IPS-15b (cell line): ENCODE results near the gene ADRM1.

ENCODE experiments used
- H3K27me3 ChIP-seq: one replicate; pipeline ENCODE4 v1.6.1; 2013; ENCODE audit warnings: low read length; ENCODE audit not compliant: control insufficient read depth, insufficient read depth
- H3K36me3 ChIP-seq: one replicate; pipeline ENCODE4 v1.6.1; 2013; ENCODE audit warnings: low read length; ENCODE audit not compliant: control insufficient read depth, insufficient read depth
- H3K4me1 ChIP-seq: one replicate; pipeline ENCODE4 v1.6.1; 2013; ENCODE audit warnings: mild to moderate bottlenecking, low read length; ENCODE audit not compliant: control insufficient read depth, insufficient read depth
- H3K4me3 ChIP-seq: one replicate; pipeline ENCODE4 v1.5.1; 2013; ENCODE audit warnings: low read depth, low read length
- H3K9ac ChIP-seq: one replicate; pipeline ENCODE4 v1.6.1; 2013; ENCODE audit warnings: low read depth, mild to moderate bottlenecking, low read length
- H3K9me3 ChIP-seq: one replicate; pipeline ENCODE4 v1.6.1; 2013; ENCODE audit warnings: mild to moderate bottlenecking, low read length; ENCODE audit not compliant: control insufficient read depth, insufficient read depth

Gene ADRM1

GRCh38 chr20:62267543-62267942, 35.3 kb upstream of the ADRM1 start:
- no peaks in the 10 kb centered on the region for H3K4me1 ChIP-seq
- no peak overlapping the region for H3K4me3 ChIP-seq
- no peak overlapping the region for H3K9ac ChIP-seq
- peaks cover 30% of the 10 kb centered on the region for H3K36me3 ChIP-seq
- no peaks in the 10 kb centered on the region for H3K9me3 ChIP-seq
- H3K27me3 ChIP-seq, result no peaks in the 10 kb centered on the region

GRCh38 chr20:62268228-62268900, 34.4 kb upstream of the ADRM1 start:
- no peak overlapping the region for H3K9ac ChIP-seq
- no peaks in the 10 kb centered on the region for H3K4me1 ChIP-seq
- H3K4me3 ChIP-seq, result no peak overlapping the region
- no peaks in the 10 kb centered on the region for H3K27me3 ChIP-seq
- peaks cover 28% of the 10 kb centered on the region for H3K36me3 ChIP-seq
- H3K9me3 ChIP-seq, result no peaks in the 10 kb centered on the region

GRCh38 chr20:62269378-62269777, 33.4 kb upstream of the ADRM1 start:
- H3K4me1 ChIP-seq, result no peaks in the 10 kb centered on the region
- no peak overlapping the region for H3K4me3 ChIP-seq
- H3K9ac ChIP-seq, result no peak overlapping the region
- no peaks in the 10 kb centered on the region for H3K9me3 ChIP-seq
- no peaks in the 10 kb centered on the region for H3K27me3 ChIP-seq
- peaks cover 25% of the 10 kb centered on the region for H3K36me3 ChIP-seq

GRCh38 chr20:62269871-62270270, 32.9 kb upstream of the ADRM1 start:
- Histone ChIP-seq H3K4me3 (no peak overlapping the region), H3K9me3 (no peaks in the 10 kb centered on the region), H3K9ac (no peak overlapping the region), H3K36me3 (peaks cover 24% of the 10 kb centered on the region), H3K4me1 (no peaks in the 10 kb centered on the region), H3K27me3 (no peaks in the 10 kb centered on the region)

- Histone ChIP-seq H3K9ac (no peak overlapping the region), H3K9me3 (no peaks in the 10 kb centered on the region), H3K4me3 (no peak overlapping the region), H3K4me1 (no peaks in the 10 kb centered on the region), H3K27me3 (no peaks in the 10 kb centered on the region), H3K36me3 (peaks cover 21% of the 10 kb centered on the region)
Measured at GRCh38 chr20:62272200-62272599, 30.6 kb upstream of the ADRM1 start.

GRCh38 chr20:62273416-62273815, 29.4 kb upstream of the ADRM1 start:
- Histone ChIP-seq H3K36me3 (peaks cover 21% of the 10 kb centered on the region), H3K4me1 (no peaks in the 10 kb centered on the region), H3K27me3 (no peaks in the 10 kb centered on the region), H3K9ac (no peak overlapping the region), H3K9me3 (no peaks in the 10 kb centered on the region), H3K4me3 (no peak overlapping the region)

- Histone ChIP-seq H3K36me3 (peaks cover 25% of the 10 kb centered on the region), H3K9ac (no peak overlapping the region), H3K9me3 (no peaks in the 10 kb centered on the region), H3K4me1 (no peaks in the 10 kb centered on the region), H3K27me3 (no peaks in the 10 kb centered on the region), H3K4me3 (no peak overlapping the region)
Measured at GRCh38 chr20:62274332-62274950, 28.4 kb upstream of the ADRM1 start.

- Histone ChIP-seq H3K27me3 (no peaks in the 10 kb centered on the region), H3K9me3 (no peaks in the 10 kb centered on the region), H3K9ac (no peak overlapping the region), H3K4me3 (no peak overlapping the region), H3K4me1 (no peaks in the 10 kb centered on the region), H3K36me3 (peaks cover 31% of the 10 kb centered on the region)
Measured at GRCh38 chr20:62275219-62275618, 27.6 kb upstream of the ADRM1 start.

GRCh38 chr20:62276439-62276838, 26.4 kb upstream of the ADRM1 start:
- no peaks in the 10 kb centered on the region for H3K27me3 ChIP-seq
- no peak overlapping the region for H3K9ac ChIP-seq
- H3K9me3 ChIP-seq, result no peaks in the 10 kb centered on the region
- no peaks in the 10 kb centered on the region for H3K4me1 ChIP-seq
- H3K4me3 ChIP-seq, result no peak overlapping the region
- H3K36me3 ChIP-seq, result peaks cover 40% of the 10 kb centered on the region

- no peaks in the 10 kb centered on the region for H3K27me3 ChIP-seq
- peaks cover 41% of the 10 kb centered on the region for H3K36me3 ChIP-seq
- H3K4me3 ChIP-seq, result no peak overlapping the region
- no peaks in the 10 kb centered on the region for H3K4me1 ChIP-seq
- H3K9ac ChIP-seq, result no peak overlapping the region
- no peaks in the 10 kb centered on the region for H3K9me3 ChIP-seq
Measured at GRCh38 chr20:62277253-62277652, 25.5 kb upstream of the ADRM1 start.

GRCh38 chr20:62280303-62280702, 22.5 kb upstream of the ADRM1 start:
- no peaks in the 10 kb centered on the region for H3K4me1 ChIP-seq
- H3K9ac ChIP-seq, result no peak overlapping the region
- no peaks in the 10 kb centered on the region for H3K27me3 ChIP-seq
- peaks cover 37% of the 10 kb centered on the region for H3K36me3 ChIP-seq
- H3K9me3 ChIP-seq, result no peaks in the 10 kb centered on the region
- H3K4me3 ChIP-seq, result no peak overlapping the region

- no peaks in the 10 kb centered on the region for H3K9me3 ChIP-seq
- no peak overlapping the region for H3K9ac ChIP-seq
- no peaks in the 10 kb centered on the region for H3K4me1 ChIP-seq
- no peaks in the 10 kb centered on the region for H3K27me3 ChIP-seq
- H3K36me3 ChIP-seq, result peaks cover 39% of the 10 kb centered on the region
- H3K4me3 ChIP-seq, result no peak overlapping the region
Measured at GRCh38 chr20:62281161-62281933, 21.4 kb upstream of the ADRM1 start.
